ENCODE results near the gene OGFOD3. TPM values are rescaled to one million over a fixed set of nuclear protein-coding genes. Genes with fewer than 3 reads are reported as not detected.

OGFOD3 gene
- total RNA-seq, 1 donor from 2014 or later, result 25.5 TPM

GRCh38 chr17:82443465-82444283, 25.3 kb upstream of the OGFOD3 start:
- DNase-seq (ENCODE audit: extremely low spot score in 2 of 2), result no peak
- Histone ChIP-seq H3K27ac (no peak overlapping the region), H3K4me1 (peaks cover 24% of the 10 kb centered on the region), H3K36me3 (no peaks in the 10 kb centered on the region), H3K9me3 (no peaks in the 10 kb centered on the region), H3K4me3 (no peak overlapping the region), H3K27me3 (no peaks in the 10 kb centered on the region)
- TF ChIP-seq POLR2A (IDR thresholded peaks at IDR 0.05), result no peak
- TF ChIP-seq POLR2AphosphoS5 (IDR thresholded peaks at IDR 0.05; ENCODE audit: insufficient read depth in 1 of 2, low read depth in 1 of 2), result no peak
- no peak for TF ChIP-seq CTCF (IDR thresholded peaks at IDR 0.05)
- intact Hi-C loops (cut with DNase I), result no loop called here

- intact Hi-C loops (cut with DNase I), result no loop called here
- Histone ChIP-seq H3K4me3 (no peak overlapping the region), H3K36me3 (peaks cover 0 to under 1% of the 10 kb centered on the region in 2 donors), H3K27me3 (no peaks in the 10 kb centered on the region), H3K9me3 (no peaks in the 10 kb centered on the region), H3K4me1 (peaks cover 22% of the 10 kb centered on the region), H3K27ac (no peak overlapping the region)
- DNase-seq (ENCODE audit: extremely low spot score in 2 of 2), result no peak
- TF ChIP-seq POLR2AphosphoS5 (IDR thresholded peaks at IDR 0.05; ENCODE audit: insufficient read depth in 1 of 2, low read depth in 1 of 2) (no peak), CTCF (IDR thresholded peaks at IDR 0.05) (no peak), POLR2A (IDR thresholded peaks at IDR 0.05) (no peak)
Measured at GRCh38 chr17:82442643-82443464, 24.5 kb upstream of the OGFOD3 start.

GRCh38 chr17:82441691-82442487, 23.5 kb upstream of the OGFOD3 start:
- Histone ChIP-seq H3K9me3 (no peaks in the 10 kb centered on the region), H3K36me3 (peaks cover 0 to 10% of the 10 kb centered on the region in 2 donors), H3K27me3 (no peaks in the 10 kb centered on the region), H3K4me1 (peaks cover 18% of the 10 kb centered on the region), H3K4me3 (no peak overlapping the region), H3K27ac (no peak overlapping the region)
- TF ChIP-seq POLR2A (IDR thresholded peaks at IDR 0.05), result no peak
- TF ChIP-seq CTCF (IDR thresholded peaks at IDR 0.05), result no peak
- no peak for TF ChIP-seq POLR2AphosphoS5 (IDR thresholded peaks at IDR 0.05; ENCODE audit: insufficient read depth in 1 of 2, low read depth in 1 of 2)
- no peak for DNase-seq (ENCODE audit: extremely low spot score in 2 of 2)
- intact Hi-C loops (cut with DNase I), result no loop called here

GRCh38 chr17:82440991-82441627, 22.7 kb upstream of the OGFOD3 start:
- intact Hi-C loops (cut with DNase I), result no loop called here
- H3K4me3 ChIP-seq, result no peak overlapping the region
- H3K36me3 ChIP-seq, result peaks cover 0 to 18% of the 10 kb centered on the region in 2 donors
- no peak for TF ChIP-seq POLR2A (IDR thresholded peaks at IDR 0.05)
- DNase-seq (ENCODE audit: extremely low spot score in 2 of 2), result no peak
- no peaks in the 10 kb centered on the region for H3K9me3 ChIP-seq
- no peaks in the 10 kb centered on the region for H3K27me3 ChIP-seq
- H3K27ac ChIP-seq, result no peak overlapping the region
- peaks cover 11% of the 10 kb centered on the region for H3K4me1 ChIP-seq

All from vagina (tissue), 2 donors.